ENCODE data around the gene ARMC9.
"Not testable (repeated sequence)": the region's sequence is repeated elsewhere in the genome, so short reads cannot be mapped to it uniquely, and the experiment has no call there.

ARMC9 gene

GRCh38 chr2:231290321-231291015 is 92.0 kb downstream of the ARMC9 start:
- no peak for DNase-seq

DNA sequence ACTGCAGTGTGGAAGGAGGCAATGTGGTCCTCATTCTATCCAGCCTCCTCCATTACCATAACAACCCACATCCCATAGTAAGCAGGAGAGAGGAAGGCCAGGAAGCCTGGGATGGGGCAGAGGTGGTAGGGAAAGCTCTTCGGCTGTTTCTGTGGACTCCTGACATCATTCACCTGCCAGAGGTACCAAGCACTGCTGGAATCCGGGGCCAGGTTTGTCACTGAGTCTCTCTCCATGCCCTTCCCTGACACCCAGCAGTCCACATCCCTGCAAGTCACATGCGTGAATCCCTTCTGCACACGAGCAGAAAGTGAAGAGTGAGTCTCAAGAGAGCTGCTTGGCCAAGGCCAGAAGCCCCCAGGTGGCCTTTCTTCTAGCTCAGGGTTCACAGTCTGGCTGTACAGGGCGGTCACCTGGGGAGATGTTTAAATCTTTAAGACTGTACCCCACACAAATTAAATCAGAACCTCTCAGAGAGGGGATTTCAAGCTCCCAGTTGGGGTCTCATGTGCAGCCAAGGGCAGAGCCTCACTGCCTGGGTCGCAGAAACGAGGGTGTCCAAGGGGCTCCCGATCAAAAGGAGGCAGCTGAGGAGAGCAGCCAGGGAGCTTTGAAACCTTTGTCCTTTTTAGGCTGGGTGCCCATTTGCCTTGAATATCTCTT is 94.2 kb downstream of the ARMC9 start:
- DNase-seq, result no peak

GRCh38 chr2:231293163-231293562 is 94.7 kb downstream of the ARMC9 start:
- DNase-seq, result no peak

DNA sequence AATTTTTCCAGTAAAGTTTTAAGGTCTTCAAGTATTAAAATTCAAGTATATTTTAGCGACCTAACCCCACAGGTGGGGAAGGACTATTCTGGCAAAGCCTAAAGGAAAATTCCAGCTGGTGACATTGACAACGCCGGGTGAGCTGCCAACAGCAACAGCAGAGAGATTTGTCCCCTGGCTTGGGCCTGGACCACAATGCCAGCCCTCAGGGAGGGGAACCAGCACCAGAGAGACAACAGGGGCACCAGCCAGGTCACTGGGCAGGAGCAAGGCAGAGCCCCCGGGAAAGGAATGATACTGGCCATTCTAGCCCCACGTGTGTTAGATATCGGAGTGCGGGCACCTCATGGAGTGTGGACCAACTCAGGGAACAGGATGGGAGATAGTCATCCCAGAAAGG is 95.7 kb downstream of the ARMC9 start:
- DNase-seq, result no peak

DNA sequence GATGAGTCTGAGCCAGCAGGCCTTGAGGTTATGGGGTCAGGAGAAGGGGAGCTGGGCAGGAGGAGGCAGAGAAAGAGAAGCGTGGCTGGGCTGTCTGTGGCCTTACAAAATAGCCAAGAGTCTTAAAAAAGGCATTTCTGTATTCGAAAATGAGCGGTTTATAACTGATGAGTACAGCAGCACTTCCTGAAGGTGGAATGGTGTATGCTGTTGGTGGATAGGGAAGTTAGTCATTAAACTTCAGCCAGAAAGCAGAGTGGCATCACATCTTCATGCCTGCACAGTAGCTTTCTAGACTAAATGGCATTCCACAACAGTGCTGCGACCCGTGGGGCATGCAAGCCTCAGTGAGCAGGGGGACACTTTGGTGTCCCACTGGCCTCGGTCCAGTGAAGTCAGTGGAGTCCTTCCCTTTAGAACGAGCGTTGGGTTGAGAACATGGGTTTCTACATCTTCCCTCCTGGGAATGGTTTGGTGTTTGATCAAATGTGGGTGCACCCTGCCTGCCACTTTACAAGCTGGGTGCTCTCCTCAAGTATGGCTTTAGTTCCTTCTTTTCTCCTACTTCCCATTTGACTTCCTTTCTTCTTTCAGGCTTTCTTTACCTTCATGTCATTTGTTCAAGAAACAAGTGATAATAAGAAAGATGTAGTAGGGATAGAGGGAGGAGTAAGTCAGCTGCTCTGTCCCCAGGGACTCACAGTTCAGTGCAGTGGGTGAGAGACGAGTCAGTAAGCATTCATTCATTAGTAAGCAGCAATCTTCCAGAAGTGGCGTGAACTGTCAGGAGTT is 96.3 kb downstream of the ARMC9 start:
- no peak for DNase-seq

- no peak for DNase-seq
Observed at GRCh38 chr2:231295363-231295655, 96.9 kb downstream of the ARMC9 start.

- DNase-seq, result no peak
Observed at GRCh38 chr2:231296401-231296974, 98.1 kb downstream of the ARMC9 start.

DNA sequence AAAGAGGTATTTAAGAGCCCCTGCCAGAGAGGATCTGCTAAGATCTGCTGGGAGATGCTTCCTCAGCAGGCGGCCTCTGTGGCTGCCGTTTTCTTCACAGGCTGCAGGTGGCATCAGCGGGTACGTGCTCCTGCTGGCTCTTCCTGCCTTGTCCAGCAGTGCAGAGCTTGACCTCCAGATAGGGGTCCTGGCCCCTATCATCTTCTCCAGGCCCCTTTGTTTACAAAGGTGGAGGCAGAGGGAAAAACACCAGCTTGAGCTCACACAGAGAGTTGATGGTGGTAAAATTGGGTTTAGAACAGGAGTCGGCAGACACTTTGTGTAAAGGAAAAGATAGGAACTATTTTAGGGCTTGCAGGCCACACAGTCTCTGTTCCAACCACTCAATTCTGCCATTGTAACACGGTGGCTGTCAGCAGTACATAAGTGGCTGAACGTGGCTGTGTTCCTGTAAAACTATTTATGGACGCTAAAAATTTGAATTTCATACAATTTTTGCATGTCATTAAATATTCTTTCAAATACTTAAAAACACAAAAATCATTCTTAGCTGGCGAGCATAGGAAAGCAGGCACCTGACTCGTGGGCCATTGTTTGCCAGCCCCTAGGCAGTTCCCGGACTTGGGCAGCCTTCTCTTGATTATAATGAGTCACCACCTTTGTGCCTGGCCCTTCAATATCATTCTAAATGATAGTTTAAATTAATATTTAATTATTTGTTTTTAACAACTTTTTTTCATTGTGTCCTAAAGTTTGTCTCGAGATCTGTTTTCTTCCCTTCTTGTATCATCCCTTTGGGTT is 98.9 kb downstream of the ARMC9 start:
- DNase-seq, result peak; percentile 30

GRCh38 chr2:231298091-231298490 is 99.7 kb downstream of the ARMC9 start:
- DNase-seq, result no peak

GRCh38 chr2:231299267-231299666 is 100.8 kb downstream of the ARMC9 start:
- no peak for DNase-seq

DNA sequence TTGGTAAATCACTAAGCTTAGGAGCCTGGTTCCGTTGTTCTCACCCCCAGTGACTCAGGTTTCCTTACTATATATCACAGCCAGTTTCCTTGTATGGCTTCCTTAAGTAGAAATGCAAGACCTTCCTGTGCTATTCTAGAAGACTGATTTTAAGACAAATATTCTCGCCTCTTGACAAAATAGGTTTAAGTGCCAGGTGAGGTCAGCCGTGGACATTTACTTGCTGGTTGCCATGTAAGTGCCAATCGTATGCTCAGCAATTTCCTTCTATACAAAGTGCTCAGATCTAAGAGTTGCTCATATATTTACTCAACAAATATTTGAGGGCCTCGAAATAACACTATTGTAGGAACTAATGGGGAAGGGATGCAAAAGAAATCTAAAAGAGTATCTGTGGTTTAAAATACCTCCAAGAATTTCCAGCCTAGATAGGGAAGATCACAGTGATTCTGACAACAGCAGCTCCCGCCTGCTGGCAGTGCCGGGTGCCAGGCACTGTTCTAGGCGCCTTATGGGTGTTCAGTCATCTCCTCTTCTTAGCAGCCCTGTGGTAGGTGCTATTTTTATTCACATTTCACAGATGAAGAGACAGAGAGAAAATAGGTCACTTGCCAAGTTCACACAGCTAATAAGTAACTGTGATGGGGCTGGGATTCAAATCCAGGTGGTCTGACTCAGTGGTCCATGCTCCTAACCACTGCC is 101.7 kb downstream of the ARMC9 start:
- DNase-seq, result no peak

GRCh38 chr2:231300722-231301076 is 102.3 kb downstream of the ARMC9 start:
- DNase-seq, result no peak

GRCh38 chr2:231304259-231304658 is 105.8 kb downstream of the ARMC9 start:
- not testable (repeated sequence) for DNase-seq

GRCh38 chr2:231305221-231305620 is 106.8 kb downstream of the ARMC9 start:
- no peak for DNase-seq

GRCh38 chr2:231306791-231307393 is 108.5 kb downstream of the ARMC9 start:
- no peak for DNase-seq

GRCh38 chr2:231308219-231308618 is 109.8 kb downstream of the ARMC9 start:
- no peak for DNase-seq

DNA sequence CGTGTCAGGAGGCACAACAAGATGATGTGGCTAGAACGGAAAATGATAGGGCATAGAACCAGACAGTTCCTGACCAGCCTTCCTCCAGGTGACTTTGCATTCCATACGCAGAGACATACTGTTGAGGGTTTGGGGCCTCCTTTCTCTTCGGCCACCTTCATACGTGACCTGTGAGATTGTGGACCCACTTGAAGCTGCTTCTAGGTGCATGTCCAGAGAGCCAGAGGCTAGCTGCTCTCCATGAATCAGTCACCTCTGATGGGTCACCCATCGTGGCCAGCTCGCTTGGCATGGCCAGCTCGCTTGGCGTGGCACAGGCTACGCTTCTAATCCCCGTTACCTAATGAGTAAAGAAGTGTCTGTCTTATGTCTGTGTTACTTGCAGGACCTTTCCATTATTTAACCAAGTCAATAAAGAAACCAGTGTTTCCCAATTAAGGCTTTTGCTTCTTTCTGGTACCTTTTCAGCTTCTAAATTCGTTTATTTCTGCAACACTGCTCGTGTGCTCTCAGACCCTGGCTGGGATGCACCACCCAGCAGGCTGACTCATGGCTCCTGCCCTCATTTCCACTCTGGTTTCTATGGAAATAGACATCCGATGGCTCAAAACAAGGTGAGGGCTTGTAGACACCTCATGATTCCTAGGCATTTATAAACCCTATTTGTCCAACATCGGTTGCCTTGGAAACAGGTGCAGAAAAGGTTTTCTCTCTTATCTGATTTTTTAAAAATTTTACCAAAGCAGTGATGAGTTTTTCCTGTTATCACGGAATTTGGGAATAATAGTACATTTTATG is 110.4 kb downstream of the ARMC9 start:
- DNase-seq, result no peak

DNA sequence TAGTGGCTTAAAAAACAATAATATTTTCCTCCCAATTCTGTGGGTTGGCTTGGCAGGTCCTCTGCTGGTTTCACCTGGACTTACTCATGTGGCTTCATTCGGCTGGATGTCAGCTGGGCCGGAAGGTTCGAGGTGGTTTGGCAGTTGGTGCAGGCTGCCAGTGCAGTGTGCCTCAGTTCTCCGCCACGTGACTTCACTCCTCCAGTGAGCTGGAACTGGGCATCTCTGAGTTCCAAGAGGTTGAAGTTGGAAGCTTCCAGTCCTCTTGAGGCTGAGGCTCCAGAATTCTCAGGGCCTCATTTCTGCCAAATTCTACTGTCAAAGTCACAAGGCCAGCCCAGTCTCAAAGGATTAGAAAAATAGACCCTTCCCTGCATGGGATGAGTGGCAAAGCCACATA is 113.6 kb downstream of the ARMC9 start:
- no peak for DNase-seq

DNA sequence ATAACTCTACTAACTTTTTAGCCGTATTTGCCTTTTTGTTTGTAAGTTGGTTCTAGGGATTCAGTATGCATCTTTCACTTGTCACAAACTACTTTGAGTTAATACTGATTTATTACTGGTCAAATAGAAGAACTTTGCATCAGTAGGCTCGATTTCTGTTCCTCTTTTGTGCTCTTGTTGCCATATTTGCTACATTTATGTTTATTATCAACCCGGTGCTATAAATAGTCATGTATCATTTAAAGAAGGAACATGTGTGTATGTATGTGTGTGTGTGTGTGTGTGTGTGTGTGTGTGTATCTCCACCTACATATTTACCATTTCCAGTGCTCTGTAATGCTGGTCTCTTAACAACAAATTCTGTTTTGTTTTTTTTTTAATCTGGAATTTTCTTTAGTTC is 117.5 kb downstream of the ARMC9 start:
- no peak for DNase-seq

DNA sequence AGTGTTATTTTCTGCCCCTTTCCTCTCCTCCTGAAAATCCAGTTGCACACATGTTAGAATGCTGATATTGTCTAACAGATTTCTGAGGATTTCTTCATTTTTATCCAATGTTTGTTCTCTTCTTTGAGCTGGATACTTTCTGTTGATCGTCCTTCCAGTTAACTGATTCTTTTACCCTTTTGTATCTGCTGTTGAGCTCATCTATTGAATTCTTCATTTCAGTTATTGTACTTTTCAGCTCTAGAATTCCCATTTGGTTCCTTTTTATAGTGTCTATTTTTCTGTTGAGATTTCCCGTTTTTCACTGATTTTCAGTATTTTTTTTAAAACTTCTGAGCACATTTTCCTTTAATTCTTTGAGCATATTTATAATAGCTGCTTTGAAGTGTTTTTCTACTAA is 119.1 kb downstream of the ARMC9 start:
- no peak for DNase-seq

DNA sequence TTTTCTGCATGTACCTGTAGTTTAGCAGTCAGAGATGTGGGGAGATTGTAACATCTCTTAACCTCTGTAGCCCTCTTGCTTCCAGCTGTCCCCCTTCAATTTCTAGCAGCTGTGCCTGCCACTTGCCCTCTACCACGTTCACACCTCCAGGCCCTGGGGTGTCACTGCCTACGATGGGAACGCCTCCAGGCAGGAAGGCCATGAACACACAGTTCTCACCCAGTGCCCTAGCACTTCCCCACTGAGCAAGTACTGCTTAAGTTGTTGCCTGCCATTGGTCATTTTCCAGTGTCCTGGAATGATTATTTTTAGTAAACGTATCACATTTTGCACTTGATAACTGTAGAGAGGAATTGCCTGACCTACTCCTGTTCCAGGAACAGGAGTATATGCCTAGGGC is 120.0 kb downstream of the ARMC9 start:
- DNase-seq, result no peak
